Activated T-cell treated with anti-CD3 and anti-CD28 coated beads, Interleukin-2, amount 50 U/mL, for 24 hours (primary cell): ENCODE data around the gene CRYBA2.

ENCODE experiments used
- DNase-seq: peaks from one replicate; pipeline ENCODE4 v3.0.0-alpha.2; 2020
- H3K27ac Mint-ChIP-seq: 2 replicates; pipeline ENCODE4 v1.8.0; 2020; ENCODE audit warnings: mild to moderate bottlenecking, mixed read lengths
- H3K27me3 Mint-ChIP-seq: 2 replicates; pipeline ENCODE4 v1.8.0; 2020; ENCODE audit warnings: mixed read lengths
- H3K36me3 Mint-ChIP-seq: 2 replicates; pipeline ENCODE4 v1.8.0; 2020; ENCODE audit warnings: low read depth, mixed read lengths
- H3K4me1 Mint-ChIP-seq: 2 replicates; pipeline ENCODE4 v1.8.0; 2020; ENCODE audit warnings: low read depth, mixed read lengths
- H3K4me3 Mint-ChIP-seq: 2 replicates; pipeline ENCODE4 v1.8.0; 2020; ENCODE audit warnings: mild to moderate bottlenecking, moderate library complexity, mixed read lengths
- H3K9me3 Mint-ChIP-seq: 2 replicates; pipeline ENCODE4 v1.8.0; 2020; ENCODE audit warnings: mixed read lengths

Gene CRYBA2

DNA sequence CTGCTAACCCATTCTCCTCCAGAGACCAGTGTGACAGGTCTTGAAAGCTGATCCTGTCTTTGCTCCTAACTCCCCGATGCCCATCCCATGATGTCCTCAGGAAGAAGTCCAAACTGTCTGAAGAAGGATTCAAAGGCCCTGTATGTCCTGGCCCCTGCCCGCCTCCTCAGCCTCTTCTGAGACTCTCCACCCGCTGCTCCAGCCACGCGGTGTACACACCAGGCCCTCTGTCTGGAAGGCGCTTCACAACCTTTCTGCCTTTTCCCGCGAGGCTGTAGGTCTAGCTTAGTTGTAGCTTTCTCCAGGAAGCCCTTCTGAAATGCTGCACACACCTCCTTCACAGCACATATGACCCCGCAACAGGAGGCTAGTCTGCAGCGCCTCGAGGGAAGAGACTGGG, 23.5 kb upstream of the CRYBA2 start:
- Mint-ChIP-seq H3K4me3 (no peak overlapping the region), H3K4me1 (no peaks in the 10 kb centered on the region), H3K9me3 (no peaks in the 10 kb centered on the region), H3K36me3 (no peaks in the 10 kb centered on the region), H3K27ac (no peak overlapping the region), H3K27me3 (peaks cover 31% of the 10 kb centered on the region)
- DNase-seq: no peak

DNA sequence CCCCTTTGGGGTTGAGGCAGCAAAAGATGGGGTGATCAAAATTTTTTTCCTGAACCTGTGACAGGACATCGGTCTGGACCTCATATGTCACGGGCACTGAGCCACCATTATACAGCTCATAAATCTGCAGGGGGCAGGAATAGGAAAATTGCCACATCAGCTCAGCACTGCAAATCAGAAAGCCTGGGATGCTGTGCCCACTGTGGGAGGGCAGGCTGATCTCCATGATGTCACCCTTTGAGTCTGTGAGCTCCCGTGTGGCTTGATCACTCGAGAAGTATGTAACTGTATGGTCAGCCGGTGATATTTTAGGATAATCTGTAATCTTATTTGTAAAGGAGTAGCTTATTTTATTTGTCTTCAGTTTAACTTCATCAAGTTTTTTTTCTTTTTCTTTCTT, 17.7 kb upstream of the CRYBA2 start:
- no peaks in the 10 kb centered on the region for H3K4me1 Mint-ChIP-seq
- no peak overlapping the region for H3K4me3 Mint-ChIP-seq
- H3K36me3 Mint-ChIP-seq: no peaks in the 10 kb centered on the region
- peaks cover 49% of the 10 kb centered on the region for H3K27me3 Mint-ChIP-seq
- no peak overlapping the region for H3K27ac Mint-ChIP-seq
- DNase-seq: no peak
- H3K9me3 Mint-ChIP-seq: no peaks in the 10 kb centered on the region

- no peak overlapping the region for H3K27ac Mint-ChIP-seq
- no peaks in the 10 kb centered on the region for H3K9me3 Mint-ChIP-seq
- DNase-seq: no peak
- no peak overlapping the region for H3K4me3 Mint-ChIP-seq
- H3K36me3 Mint-ChIP-seq: no peaks in the 10 kb centered on the region
- no peaks in the 10 kb centered on the region for H3K4me1 Mint-ChIP-seq
- peaks cover 55% of the 10 kb centered on the region for H3K27me3 Mint-ChIP-seq
These were observed 17.0 kb upstream of the CRYBA2 start for GRCh38 chr2:219010162-219010756.

GRCh38 chr2:219009294-219009693, 16.1 kb upstream of the CRYBA2 start:
- DNase-seq: no peak
- peaks cover 56% of the 10 kb centered on the region for H3K27me3 Mint-ChIP-seq
- no peaks in the 10 kb centered on the region for H3K36me3 Mint-ChIP-seq
- no peak overlapping the region for H3K4me3 Mint-ChIP-seq
- H3K27ac Mint-ChIP-seq: no peak overlapping the region
- H3K9me3 Mint-ChIP-seq: no peaks in the 10 kb centered on the region
- H3K4me1 Mint-ChIP-seq: no peaks in the 10 kb centered on the region

DNA sequence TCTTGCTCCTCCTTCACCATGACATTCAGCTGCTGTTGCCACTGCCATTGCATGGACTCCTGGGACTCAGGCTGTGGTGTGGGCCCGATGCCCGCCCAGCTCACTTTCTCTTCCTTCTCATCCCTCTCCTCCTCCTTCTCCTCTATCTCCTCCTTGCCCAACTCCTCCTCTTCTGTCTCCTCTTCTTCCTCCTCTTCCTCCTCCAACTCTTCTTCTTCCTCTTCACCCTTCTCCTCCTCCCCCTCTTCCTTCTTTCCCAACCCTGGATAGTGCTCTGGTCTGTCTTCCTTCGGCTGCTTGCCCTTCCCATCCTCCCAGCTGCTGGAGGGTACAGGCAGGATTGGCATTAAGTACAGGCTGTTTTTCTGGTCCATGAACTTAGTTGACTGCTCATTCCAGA, 10.8 kb upstream of the CRYBA2 start:
- DNase-seq: no peak
- Mint-ChIP-seq H3K9me3 (no peaks in the 10 kb centered on the region), H3K36me3 (no peaks in the 10 kb centered on the region), H3K27me3 (peaks cover 85% of the 10 kb centered on the region), H3K4me3 (no peak overlapping the region), H3K4me1 (peaks cover 13% of the 10 kb centered on the region), H3K27ac (no peak overlapping the region)

DNA sequence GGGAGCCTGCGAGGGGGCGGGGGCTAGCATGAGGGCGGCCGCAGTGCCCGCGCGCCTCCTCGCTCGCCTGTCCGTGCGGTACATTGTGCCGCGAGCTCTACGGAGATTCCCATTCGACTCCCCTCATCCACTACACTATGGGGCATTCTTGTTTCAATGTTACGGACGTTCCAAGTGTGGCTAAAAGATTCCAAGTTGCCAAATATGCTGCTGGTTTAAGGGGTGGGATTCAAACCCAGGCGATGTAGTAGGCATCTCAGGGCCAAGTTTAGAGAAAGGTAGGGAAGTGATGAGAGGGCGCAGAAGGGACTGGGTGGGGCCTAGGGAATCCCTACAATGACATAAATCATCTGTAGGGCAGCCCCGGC, 10.0 kb upstream of the CRYBA2 start:
- Mint-ChIP-seq H3K4me3 (no peak overlapping the region), H3K4me1 (peaks cover 13% of the 10 kb centered on the region), H3K9me3 (no peaks in the 10 kb centered on the region), H3K27me3 (peaks cover 85% of the 10 kb centered on the region), H3K27ac (no peak overlapping the region), H3K36me3 (no peaks in the 10 kb centered on the region)
- DNase-seq: no peak

DNA sequence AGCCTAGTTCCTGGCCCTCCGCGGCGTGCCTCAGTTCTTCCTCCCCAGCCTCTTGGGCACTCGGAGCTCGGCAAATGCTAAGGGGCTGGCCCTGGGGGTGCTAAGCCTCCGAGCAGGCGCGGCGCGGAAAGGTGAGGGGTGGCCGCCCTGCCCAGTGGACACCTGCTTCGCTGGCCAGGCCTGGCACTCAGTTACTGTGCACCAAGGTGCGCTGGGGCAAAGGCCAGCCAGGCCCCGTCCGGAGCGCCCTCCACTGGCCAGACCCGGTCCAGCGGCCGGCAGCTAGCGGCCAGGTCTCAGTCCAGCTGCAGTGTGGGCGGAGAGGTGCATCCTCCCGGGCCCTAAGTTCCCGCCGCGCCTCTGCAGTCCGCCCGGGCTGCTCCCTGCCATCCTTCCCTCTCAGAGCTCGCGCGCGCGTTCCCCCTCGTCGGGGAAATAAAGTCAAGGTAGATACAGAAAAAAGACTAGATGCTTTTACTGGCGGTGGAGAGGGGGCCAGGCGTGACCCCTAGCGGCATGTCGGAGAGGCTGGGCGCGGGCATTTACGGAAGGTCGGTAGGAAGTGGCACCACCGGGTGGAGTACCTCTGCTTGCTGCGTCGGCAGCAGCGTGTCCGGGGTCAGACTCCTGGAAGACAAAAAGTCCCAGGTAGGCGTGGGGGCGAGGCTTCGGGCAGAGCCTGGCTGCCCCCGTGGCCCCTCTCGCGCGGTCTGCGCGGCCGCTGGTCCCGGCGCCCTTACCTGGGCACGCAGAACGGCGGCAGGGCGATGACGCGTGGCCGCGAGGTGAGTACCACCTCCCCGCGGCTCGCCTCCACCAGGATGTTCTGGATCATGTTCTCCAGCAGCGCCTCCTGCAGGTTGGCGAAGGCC, 9.4 kb upstream of the CRYBA2 start:
- DNase-seq: peak; percentile 69
- no peaks in the 10 kb centered on the region for H3K9me3 Mint-ChIP-seq
- H3K27ac Mint-ChIP-seq: no peak overlapping the region
- H3K27me3 Mint-ChIP-seq: peaks cover 87% of the 10 kb centered on the region
- H3K4me1 Mint-ChIP-seq: peaks cover 13% of the 10 kb centered on the region
- H3K36me3 Mint-ChIP-seq: no peaks in the 10 kb centered on the region
- peak overlapping the region; percentile 59 for H3K4me3 Mint-ChIP-seq

DNA sequence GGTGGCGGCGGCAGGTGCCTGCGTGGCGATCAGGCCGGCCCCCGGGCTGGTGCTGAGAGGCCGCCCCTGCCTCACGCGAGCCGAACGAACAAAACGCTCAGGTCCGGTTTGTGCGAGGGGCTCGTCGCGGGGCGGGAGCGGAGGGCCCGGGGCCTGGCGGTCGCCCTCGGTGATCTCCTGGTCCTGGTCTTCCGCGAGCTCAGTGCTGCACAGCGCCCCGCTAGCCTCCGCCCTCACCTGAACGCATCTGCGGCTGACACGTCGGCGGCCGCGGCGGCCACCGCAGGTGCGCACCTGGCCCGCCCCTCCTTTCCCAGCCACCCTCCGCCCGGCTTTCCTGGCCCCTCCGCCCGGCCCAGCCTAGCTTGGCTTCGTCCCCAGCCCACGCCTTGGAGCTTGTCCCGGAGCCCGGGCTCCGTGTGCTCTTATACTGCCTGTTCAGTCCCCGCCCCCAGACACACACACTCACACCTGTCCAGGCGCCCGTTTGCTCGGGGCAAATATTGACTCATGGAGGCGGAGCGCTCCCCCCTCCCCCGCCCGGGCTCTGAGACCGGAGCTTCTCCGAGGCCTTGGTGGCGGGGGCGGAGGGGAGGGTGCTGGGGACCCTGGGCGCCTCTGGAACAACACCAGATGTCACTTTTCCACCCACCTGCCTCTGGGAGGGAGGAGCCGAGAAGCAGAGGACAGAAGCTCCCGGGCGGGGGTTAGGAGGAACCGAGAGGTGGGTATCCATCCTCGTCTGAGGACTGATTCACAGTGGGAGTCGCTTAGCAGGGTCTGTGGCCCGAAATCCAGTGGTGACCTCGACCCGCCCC, 8.6 kb upstream of the CRYBA2 start:
- peak overlapping the region; percentile 8 for H3K4me3 Mint-ChIP-seq

DNA sequence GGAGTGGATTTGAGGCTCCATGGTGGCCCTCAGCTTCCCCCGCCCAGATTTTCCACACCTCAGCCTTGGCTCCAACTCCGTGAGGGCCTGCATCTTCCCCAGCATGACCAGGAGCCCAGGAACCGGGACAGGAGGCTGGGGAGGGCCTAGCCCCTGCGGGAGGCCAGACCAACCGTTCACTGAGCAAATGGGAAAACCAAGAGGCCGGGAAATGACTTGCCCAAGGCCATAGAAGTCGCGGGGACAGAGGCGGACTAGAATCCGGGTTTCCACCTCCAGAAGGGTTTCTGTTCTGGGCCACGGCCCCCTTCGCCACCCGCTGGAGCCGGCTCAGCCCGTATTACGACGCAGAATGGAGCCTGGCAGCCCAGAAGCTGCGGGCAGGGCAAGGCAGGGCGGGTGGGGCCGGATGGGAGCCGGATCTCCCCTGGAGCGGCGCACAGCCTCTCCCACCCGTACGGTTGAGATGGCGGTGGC, 7.9 kb upstream of the CRYBA2 start:
- H3K27me3 Mint-ChIP-seq: peaks cover 89% of the 10 kb centered on the region

More for the DNA sequence above, 8.6 kb upstream of the CRYBA2 start:
- peak; percentile 56 for DNase-seq
- H3K4me1 Mint-ChIP-seq: peaks cover 13% of the 10 kb centered on the region
- peaks cover 87% of the 10 kb centered on the region for H3K27me3 Mint-ChIP-seq
- H3K9me3 Mint-ChIP-seq: no peaks in the 10 kb centered on the region
- no peaks in the 10 kb centered on the region for H3K36me3 Mint-ChIP-seq
- no peak overlapping the region for H3K27ac Mint-ChIP-seq

DNA sequence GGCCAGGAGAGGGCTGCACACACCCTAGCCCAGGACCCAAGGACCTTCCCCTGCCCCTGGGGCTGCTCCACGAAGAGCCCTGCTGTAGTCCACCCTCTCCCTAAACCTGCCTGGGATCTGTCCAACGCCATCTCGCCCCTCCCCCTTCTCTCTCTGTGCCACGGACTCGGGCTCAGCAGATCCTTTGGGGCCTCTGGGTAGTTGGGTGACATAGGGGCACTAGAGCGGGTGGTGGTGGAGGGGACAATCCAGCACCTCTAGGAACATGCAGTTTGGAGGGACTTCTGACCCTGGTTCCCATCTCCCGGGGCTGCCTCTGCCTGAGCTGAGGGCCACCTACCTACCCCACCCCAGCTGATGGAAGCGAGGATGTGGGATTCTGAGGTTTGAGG, 7.3 kb upstream of the CRYBA2 start:
- peaks cover 89% of the 10 kb centered on the region for H3K27me3 Mint-ChIP-seq

More for the DNA sequence above, 7.9 kb upstream of the CRYBA2 start:
- Mint-ChIP-seq H3K4me3 (no peak overlapping the region), H3K27ac (no peak overlapping the region), H3K9me3 (no peaks in the 10 kb centered on the region), H3K4me1 (peaks cover 14% of the 10 kb centered on the region), H3K36me3 (no peaks in the 10 kb centered on the region)
- DNase-seq: no peak

DNA sequence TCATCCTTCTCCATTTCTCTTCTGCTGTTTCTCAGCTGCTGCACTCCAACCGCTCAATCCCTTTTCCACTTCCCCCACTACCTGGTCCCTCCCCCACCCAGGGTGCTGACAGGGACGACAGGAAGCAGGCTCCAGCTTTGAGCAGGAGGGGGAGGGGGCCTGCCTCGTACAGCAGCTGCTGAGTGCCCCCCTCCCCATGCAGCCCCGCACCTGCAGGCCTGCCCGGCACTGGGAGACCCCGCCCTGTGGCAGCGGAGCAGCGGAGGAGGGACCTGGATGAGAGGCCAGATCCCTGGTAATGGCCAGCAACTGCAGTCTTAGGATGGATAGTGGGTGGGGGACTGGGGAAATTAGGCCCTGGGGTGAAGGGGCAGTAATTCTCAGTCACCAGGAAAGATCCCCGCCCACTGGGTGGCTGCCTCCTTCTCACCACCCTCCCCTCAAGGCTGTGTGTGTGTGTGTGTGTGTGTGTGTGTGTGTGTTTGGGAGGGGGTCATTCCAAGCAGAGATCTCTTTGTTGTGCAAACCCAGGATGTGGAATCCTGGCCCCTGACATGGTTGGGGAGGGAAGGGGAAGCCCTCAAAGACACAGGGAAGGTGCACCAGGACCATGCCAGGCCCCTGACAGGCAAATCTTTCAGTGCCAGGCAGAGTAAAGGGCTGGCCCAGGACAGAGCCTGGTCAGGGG, 6.8 kb upstream of the CRYBA2 start:
- H3K9me3 Mint-ChIP-seq: no peaks in the 10 kb centered on the region
- H3K27ac Mint-ChIP-seq: no peak overlapping the region
- DNase-seq: no peak
- H3K36me3 Mint-ChIP-seq: no peaks in the 10 kb centered on the region
- H3K27me3 Mint-ChIP-seq: peaks cover 89% of the 10 kb centered on the region
- no peak overlapping the region for H3K4me3 Mint-ChIP-seq
- H3K4me1 Mint-ChIP-seq: peaks cover 15% of the 10 kb centered on the region

More for the DNA sequence above, 7.3 kb upstream of the CRYBA2 start:
- Mint-ChIP-seq H3K4me1 (peaks cover 15% of the 10 kb centered on the region), H3K27ac (no peak overlapping the region), H3K9me3 (no peaks in the 10 kb centered on the region), H3K4me3 (no peak overlapping the region), H3K36me3 (no peaks in the 10 kb centered on the region)
- no peak for DNase-seq

- Mint-ChIP-seq H3K4me1 (peaks cover 15% of the 10 kb centered on the region), H3K9me3 (no peaks in the 10 kb centered on the region), H3K4me3 (no peak overlapping the region), H3K27ac (no peak overlapping the region), H3K36me3 (no peaks in the 10 kb centered on the region), H3K27me3 (peaks cover 90% of the 10 kb centered on the region)
- no peak for DNase-seq
These were observed 6.0 kb upstream of the CRYBA2 start for GRCh38 chr2:218999021-218999880.

- peaks cover 89% of the 10 kb centered on the region for H3K27me3 Mint-ChIP-seq
These were observed 5.3 kb upstream of the CRYBA2 start for GRCh38 chr2:218998414-218999002.

More at GRCh38 chr2:218998414-218999002, 5.3 kb upstream of the CRYBA2 start:
- Mint-ChIP-seq H3K4me3 (no peak overlapping the region), H3K4me1 (peaks cover 22% of the 10 kb centered on the region), H3K9me3 (no peaks in the 10 kb centered on the region), H3K27ac (no peak overlapping the region), H3K36me3 (no peaks in the 10 kb centered on the region)
- DNase-seq: no peak
